HepG2 (cell line): ENCODE results near the gene ZNF79. TPM values are rescaled to one million over a fixed set of nuclear protein-coding genes. Genes with fewer than 3 reads are reported as not detected.

Experiments used
- ATAC-seq: fragments of 200-7000 bp; cut with Tn5 transposase; 3 replicates; pipeline ENCODE4 v1.9.1; 2020; ENCODE audit warnings: mild to moderate bottlenecking, moderate library complexity
- BruUV-seq: library from RNA; stranded (reverse); fragments of 400-500 nt; replicated peaks from 2 replicates; lab custom pipeline; 2021; lab: Mats Ljungman, UMichigan
- CTCF ChIA-PET: fragments of 300-600 bp; formaldehyde crosslinking; extraction: SDS; loops from one replicate; lab custom pipeline; 2021; ENCODE audit warnings: low total read pairs, inconsistent platforms, low intra/inter-chr PET ratio; lab: Yijun Ruan, JAX
- POLR2A ChIA-PET: fragments of 350-600 bp; sonication (Branson Sonifier 250); formaldehyde crosslinking; loops from one replicate; lab custom pipeline; 2020; ENCODE audit warnings: antibody characterized with exemption, inconsistent platforms; lab: Yijun Ruan, JAX
- DNase-seq: peaks from one replicate; pipeline ENCODE4 v3.0.0-alpha.2; 2015; ENCODE audit warnings: low spot score
- FAIRE-seq: peaks from 3 replicates; lab custom pipeline; 2011; peaks lifted over from hg19 to GRCh38; lab: Jason Lieb, UNC
- H2AFZ ChIP-seq: one replicate; pipeline ENCODE4 v1.6.1; 2011; ENCODE audit warnings: low read length, inconsistent platforms
- H3K27ac ChIP-seq: fragments of 300-600 bp; 3 replicates; pipeline ENCODE4 v1.8.0; 2011; ENCODE audit warnings: mixed run types, mild to moderate bottlenecking, mixed read lengths, low read length, inconsistent platforms; ENCODE audit not compliant: insufficient read depth; ENCODE audit errors: extremely low read length
- H3K27me3 ChIP-seq, 2 experiments: fragments of 200-600 bp in 1 of 2; 2 replicates in 1 of 2; 3 replicates in 1 of 2; pipeline versions ENCODE4 v1.6.0 to v1.8.0; 2011; ENCODE audit warnings: low read length in 2 of 2, mild to moderate bottlenecking in 2 of 2, moderate library complexity in 2 of 2, inconsistent platforms in 1 of 2; ENCODE audit not compliant: insufficient read depth in 2 of 2, control insufficient read depth in 1 of 2
- H3K36me3 ChIP-seq, 2 experiments: fragments of 200-600 bp in 1 of 2; replicated peaks in 1 of 2; 2 replicates in 1 of 2; 3 replicates in 1 of 2; pipeline versions ENCODE4 v1.5.1 to v1.8.0; 2011; ENCODE audit warnings: low read length in 2 of 2, inconsistent platforms in 1 of 2; ENCODE audit not compliant: insufficient read depth in 2 of 2, control insufficient read depth in 1 of 2
- H3K4me1 ChIP-seq: 2 replicates; pipeline ENCODE4 v1.5.1; 2012; ENCODE audit warnings: low read length, inconsistent platforms; ENCODE audit not compliant: insufficient read depth
- H3K4me2 ChIP-seq: 2 replicates; pipeline ENCODE4 v1.6.0; 2011; ENCODE audit warnings: low read depth, low read length, inconsistent platforms
- H3K4me3 ChIP-seq, 3 experiments: fragments of 200-600 bp in 1 of 3; sonication (generic), shearing (Covaris generic) in 1 of 3; replicated peaks in 1 of 3; 2 replicates each; pipeline ENCODE4 v1.5.1; 2011 to 2016; ENCODE audit warnings: low read length in 3 of 3, inconsistent platforms in 2 of 3, low read depth in 2 of 3, mild to moderate bottlenecking in 2 of 3, control low read depth in 1 of 3, mixed read lengths in 1 of 3; ENCODE audit not compliant: insufficient read depth in 1 of 3
- H3K79me2 ChIP-seq: one replicate; pipeline ENCODE4 v1.6.1; 2011; ENCODE audit warnings: low read length, inconsistent platforms; ENCODE audit not compliant: insufficient read depth
- H3K9ac ChIP-seq: 2 replicates; pipeline ENCODE4 v1.6.0; 2011; ENCODE audit warnings: mild to moderate bottlenecking, low read depth, low read length, inconsistent platforms; ENCODE audit not compliant: insufficient read depth
- H3K9me3 ChIP-seq: 2 replicates; pipeline ENCODE4 v1.5.1; 2012; ENCODE audit warnings: mild to moderate bottlenecking, low read length
- H4K20me1 ChIP-seq: 2 replicates; pipeline ENCODE4 v1.6.0; 2011; ENCODE audit warnings: inconsistent platforms, mild to moderate bottlenecking, low read length, moderate library complexity; ENCODE audit not compliant: insufficient read depth
- ASH2L ChIP-seq: fragments of 300-600, 200-600 bp; sonication (generic); IDR thresholded peaks from 2 replicates; pipeline ENCODE4 v1.7.0; 2017; ENCODE audit warnings: low read depth, mild to moderate bottlenecking, moderate library complexity, mixed read lengths, low read length; ENCODE audit not compliant: insufficient read length
- BORCS8-MEF2B ChIP-seq: sonication (generic); formaldehyde crosslinking; IDR thresholded peaks from 2 replicates; pipeline ENCODE4 v1.8.0; 2022; ENCODE audit warnings: mild to moderate bottlenecking, missing genetic modification reagents
- GATAD2A ChIP-seq: IDR thresholded peaks from 2 replicates; pipeline ENCODE4 v1.6.1; 2016
- HCFC1 ChIP-seq: fragments of 150-350 bp; IDR thresholded peaks from 2 replicates; pipeline ENCODE4 v1.6.1; 2014; ENCODE audit warnings: low read depth, low read length
- MAFK ChIP-seq, 2 experiments: IDR thresholded peaks in 1 of 2; conservative IDR thresholded peaks in 1 of 2; 2 replicates each; pipeline ENCODE4 v1.6.1; 2011; ENCODE audit warnings: improper control_type of control experiment in 2 of 2, low read length in 2 of 2
- MTF1 ChIP-seq: sonication (generic); formaldehyde crosslinking; IDR thresholded peaks from 2 replicates; pipeline ENCODE4 v1.5.0; 2020; ENCODE audit warnings: missing genetic modification reagents
- SNAI1 ChIP-seq: sonication (generic); formaldehyde crosslinking; IDR thresholded peaks from 2 replicates; pipeline ENCODE4 v1.5.0; 2020; ENCODE audit warnings: mild to moderate bottlenecking, missing genetic modification reagents, borderline replicate concordance
- SP140L ChIP-seq: sonication (generic); formaldehyde crosslinking; IDR thresholded peaks from 2 replicates; pipeline ENCODE4 v1.4.0; 2020; ENCODE audit warnings: missing genetic modification reagents, borderline replicate concordance
- USF2 ChIP-seq, 2 experiments: sonication (generic) in 1 of 2; formaldehyde crosslinking in 1 of 2; IDR thresholded peaks; 2 replicates each; pipeline versions ENCODE4 v1.5.1 to v1.6.1; 2011 to 2020; ENCODE audit warnings: borderline replicate concordance in 1 of 2, low read depth in 1 of 2, low read length in 1 of 2, mild to moderate bottlenecking in 1 of 2, missing genetic modification reagents in 1 of 2, moderate library complexity in 1 of 2
- ZNF101 ChIP-seq: sonication (generic); formaldehyde crosslinking; IDR thresholded peaks from 2 replicates; pipeline ENCODE4 v1.4.0; 2020; ENCODE audit warnings: mild to moderate bottlenecking, low read depth, missing genetic modification reagents, borderline replicate concordance
- ZNF781 ChIP-seq: sonication (generic); formaldehyde crosslinking; IDR thresholded peaks from 2 replicates; pipeline ENCODE4 v1.5.1; 2020; ENCODE audit warnings: borderline replicate concordance, mild to moderate bottlenecking, missing genetic modification reagents; ENCODE audit errors: not compliant biosample characterization
- WGBS: methylation state at CpG from one replicate; pipeline ENCODE4 v1.1.6; 2017; ENCODE audit warnings: low lambda C conversion rate; 5-methylcytosine and 5-hydroxymethylcytosine counted together
- in situ Hi-C: cut with HindIII; loops from 2 replicates; pipeline ENCODE4 v1.10.0; 2017; ENCODE audit warnings: low pct_unique_long_range_greater_than_20kb; ENCODE audit not compliant: extremely low pct_ligation_motif_present
- intact Hi-C: fragments of 100-400 bp; cut with micrococcal nuclease; formaldehyde crosslinking; loops from one replicate; pipeline ENCODE4 v1.10.0; 2022; ENCODE audit not compliant: unreplicated experiment
- polyA plus RNA-seq, 8 experiments: library from polyadenylated mRNA; depleted of rRNA in 3 of 8; stranded (reverse) in 7 of 8; unstranded in 1 of 8; fragments of >200 nt; fragmentation: Illumina TruSeq in 4 of 8; extraction: Trizol in 4 of 8; gene quantifications; 2 replicates each; pipeline versions ENCODE4 v1.2.1 to v1.2.3, GENCODE V29; 2011 to 2016; ENCODE audit warnings: low read depth in 4 of 8, missing spikeins in 1 of 8, mixed read lengths in 1 of 8; ENCODE audit not compliant: insufficient read depth in 1 of 8
- total RNA-seq, 5 experiments: library from RNA; depleted of rRNA; stranded (reverse); fragments of >200 nt; fragmentation: Illumina TruSeq; extraction: Trizol; gene quantifications; 2 replicates each; pipeline ENCODE4 v1.2.3, GENCODE V29; 2016; ENCODE audit warnings: low read depth in 1 of 5
- TF ChIP-seq, protein P1 (sequence below): sonication (generic); formaldehyde crosslinking; IDR thresholded peaks from 2 replicates; pipeline ENCODE4 v1.5.1; 2020; ENCODE audit warnings: mild to moderate bottlenecking, moderate library complexity, missing genetic modification reagents
- TF ChIP-seq, protein P2 (sequence below): sonication (generic); formaldehyde crosslinking; IDR thresholded peaks from 2 replicates; pipeline ENCODE4 v1.9.0; 2021; ENCODE audit warnings: mild to moderate bottlenecking, missing genetic modification reagents

The ZNF79 gene
- total and polyA plus RNA-seq, 2 of the 13 experiments (the other 11 are each of a cell fraction or from before 2014, with no cell fraction given), result 3.7 to 8.1 TPM

DNA sequence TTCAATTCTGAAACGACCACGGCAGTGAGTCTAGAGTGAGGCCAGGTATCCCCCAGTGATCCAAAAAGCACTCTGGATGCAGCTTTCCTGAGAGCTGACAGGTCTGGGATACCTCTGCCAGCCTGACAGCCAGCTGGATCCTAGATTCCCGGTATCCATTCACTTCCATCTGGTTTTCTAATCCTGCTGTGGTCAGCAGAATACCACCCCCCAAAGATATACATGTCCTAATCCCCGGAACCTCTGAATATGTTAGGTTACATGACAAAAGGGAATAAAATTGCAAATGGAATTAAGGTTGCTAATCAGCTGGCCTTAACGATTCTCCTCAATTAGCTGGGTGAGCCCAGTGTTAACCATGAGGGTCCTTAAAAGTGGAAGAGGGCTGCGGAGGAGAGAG lies 1.4 kb upstream of the ZNF79 start:
- in situ Hi-C loops, result no loop called here
- ATAC-seq (no peak), DNase-seq (no peak), FAIRE-seq (no peak)
- H3K9ac ChIP-seq, result peak overlapping the region; percentile 88
- ChIA-PET POLR2A (interaction anchor here (1.0 to 3.3 kb wide), 7 partner anchors 24 to 198 kb away, joined by 3 to 39 read pairs (median 11); partner anchors contain the start of genes LRSAM1, RPL12 and SLC2A8), CTCF (no interaction called here)
- 7% methylated on average over 4 of the region's 6 CpGs for WGBS
- peak overlapping the region; percentile 89 for H3K4me2 ChIP-seq
- H3K36me3 ChIP-seq, result 0 out of 5 replicates have a peak, but pooled peaks cover 0 to under 1% of the 10 kb centered on the region in 2 experiments
- BruUV-seq, result no TSS peak
- H3K27ac ChIP-seq, result peak overlapping the region; percentile 95
- peaks cover 47% of the 10 kb centered on the region for H3K4me1 ChIP-seq
- no peaks in the 10 kb centered on the region for H3K9me3 ChIP-seq
- no peaks in the 10 kb centered on the region; a peak in 1 of 5 replicates for H3K27me3 ChIP-seq
- peak overlapping the region; percentile 87 to 97 (median 93) for H3K4me3 ChIP-seq
- no peak overlapping the region for H2AFZ ChIP-seq
- H4K20me1 ChIP-seq, result no peaks in the 10 kb centered on the region
- intact Hi-C loops, result loop anchor here (5.0 kb wide), 1 partner anchor 210 kb away; no protein-coding TSS in a partner anchor
- H3K79me2 ChIP-seq, result peaks cover 47% of the 10 kb centered on the region
- TF ChIP-seq SP140L (no peak), ASH2L (no peak), MAFK (conservative IDR thresholded peaks at IDR 0.05 in 1 of 2, IDR thresholded peaks at IDR 0.05 in 1 of 2; ENCODE audit: low read length in 2 of 2) (peak; percentile 91 to 94), SNAI1 (CRISPR knock-in tag) (no peak), USF2 (IDR thresholded peaks at IDR 0.05; ENCODE audit: low read depth, low read length) (no peak), USF2 (CRISPR knock-in tag; IDR thresholded peaks at IDR 0.05; ENCODE audit: borderline replicate concordance) (no peak), GATAD2A (no peak), MTF1 (CRISPR knock-in tag) (no peak), BORCS8-MEF2B (no peak), ZNF781 (no peak), ZNF101 (CRISPR knock-in tag) (no peak), HCFC1 (no peak)
- TF ChIP-seq, protein P1, sequence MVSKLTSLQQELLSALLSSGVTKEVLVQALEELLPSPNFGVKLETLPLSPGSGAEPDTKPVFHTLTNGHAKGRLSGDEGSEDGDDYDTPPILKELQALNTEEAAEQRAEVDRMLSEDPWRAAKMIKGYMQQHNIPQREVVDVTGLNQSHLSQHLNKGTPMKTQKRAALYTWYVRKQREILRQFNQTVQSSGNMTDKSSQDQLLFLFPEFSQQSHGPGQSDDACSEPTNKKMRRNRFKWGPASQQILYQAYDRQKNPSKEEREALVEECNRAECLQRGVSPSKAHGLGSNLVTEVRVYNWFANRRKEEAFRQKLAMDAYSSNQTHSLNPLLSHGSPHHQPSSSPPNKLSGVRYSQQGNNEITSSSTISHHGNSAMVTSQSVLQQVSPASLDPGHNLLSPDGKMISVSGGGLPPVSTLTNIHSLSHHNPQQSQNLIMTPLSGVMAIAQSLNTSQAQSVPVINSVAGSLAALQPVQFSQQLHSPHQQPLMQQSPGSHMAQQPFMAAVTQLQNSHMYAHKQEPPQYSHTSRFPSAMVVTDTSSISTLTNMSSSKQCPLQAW (CRISPR knock-in tag), result peak; percentile 59; the same call in 1 of the 2 replicates
- TF ChIP-seq, protein P2, sequence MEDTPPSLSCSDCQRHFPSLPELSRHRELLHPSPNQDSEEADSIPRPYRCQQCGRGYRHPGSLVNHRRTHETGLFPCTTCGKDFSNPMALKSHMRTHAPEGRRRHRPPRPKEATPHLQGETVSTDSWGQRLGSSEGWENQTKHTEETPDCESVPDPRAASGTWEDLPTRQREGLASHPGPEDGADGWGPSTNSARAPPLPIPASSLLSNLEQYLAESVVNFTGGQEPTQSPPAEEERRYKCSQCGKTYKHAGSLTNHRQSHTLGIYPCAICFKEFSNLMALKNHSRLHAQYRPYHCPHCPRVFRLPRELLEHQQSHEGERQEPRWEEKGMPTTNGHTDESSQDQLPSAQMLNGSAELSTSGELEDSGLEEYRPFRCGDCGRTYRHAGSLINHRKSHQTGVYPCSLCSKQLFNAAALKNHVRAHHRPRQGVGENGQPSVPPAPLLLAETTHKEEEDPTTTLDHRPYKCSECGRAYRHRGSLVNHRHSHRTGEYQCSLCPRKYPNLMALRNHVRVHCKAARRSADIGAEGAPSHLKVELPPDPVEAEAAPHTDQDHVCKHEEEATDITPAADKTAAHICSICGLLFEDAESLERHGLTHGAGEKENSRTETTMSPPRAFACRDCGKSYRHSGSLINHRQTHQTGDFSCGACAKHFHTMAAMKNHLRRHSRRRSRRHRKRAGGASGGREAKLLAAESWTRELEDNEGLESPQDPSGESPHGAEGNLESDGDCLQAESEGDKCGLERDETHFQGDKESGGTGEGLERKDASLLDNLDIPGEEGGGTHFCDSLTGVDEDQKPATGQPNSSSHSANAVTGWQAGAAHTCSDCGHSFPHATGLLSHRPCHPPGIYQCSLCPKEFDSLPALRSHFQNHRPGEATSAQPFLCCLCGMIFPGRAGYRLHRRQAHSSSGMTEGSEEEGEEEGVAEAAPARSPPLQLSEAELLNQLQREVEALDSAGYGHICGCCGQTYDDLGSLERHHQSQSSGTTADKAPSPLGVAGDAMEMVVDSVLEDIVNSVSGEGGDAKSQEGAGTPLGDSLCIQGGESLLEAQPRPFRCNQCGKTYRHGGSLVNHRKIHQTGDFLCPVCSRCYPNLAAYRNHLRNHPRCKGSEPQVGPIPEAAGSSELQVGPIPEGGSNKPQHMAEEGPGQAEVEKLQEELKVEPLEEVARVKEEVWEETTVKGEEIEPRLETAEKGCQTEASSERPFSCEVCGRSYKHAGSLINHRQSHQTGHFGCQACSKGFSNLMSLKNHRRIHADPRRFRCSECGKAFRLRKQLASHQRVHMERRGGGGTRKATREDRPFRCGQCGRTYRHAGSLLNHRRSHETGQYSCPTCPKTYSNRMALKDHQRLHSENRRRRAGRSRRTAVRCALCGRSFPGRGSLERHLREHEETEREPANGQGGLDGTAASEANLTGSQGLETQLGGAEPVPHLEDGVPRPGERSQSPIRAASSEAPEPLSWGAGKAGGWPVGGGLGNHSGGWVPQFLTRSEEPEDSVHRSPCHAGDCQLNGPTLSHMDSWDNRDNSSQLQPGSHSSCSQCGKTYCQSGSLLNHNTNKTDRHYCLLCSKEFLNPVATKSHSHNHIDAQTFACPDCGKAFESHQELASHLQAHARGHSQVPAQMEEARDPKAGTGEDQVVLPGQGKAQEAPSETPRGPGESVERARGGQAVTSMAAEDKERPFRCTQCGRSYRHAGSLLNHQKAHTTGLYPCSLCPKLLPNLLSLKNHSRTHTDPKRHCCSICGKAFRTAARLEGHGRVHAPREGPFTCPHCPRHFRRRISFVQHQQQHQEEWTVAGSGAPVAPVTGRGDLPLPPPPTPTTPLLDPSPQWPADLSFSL (CRISPR knock-in tag), result no peak
